ENCODE results near the gene RBM20. TPM values are rescaled to one million over a fixed set of nuclear protein-coding genes. Genes with fewer than 3 reads are reported as not detected.

Gene RBM20
- polyA plus RNA-seq, 1 donor (not counting 4 experiments of a cell fraction or from before 2014, with no cell fraction given) = 0.01 TPM

- no peak for DNase-seq (ENCODE audit: low read depth, low spot score)
- H3K27me3 ChIP-seq (ENCODE audit: control insufficient read depth, extremely low read depth, insufficient read depth, low read length) = no peaks in the 10 kb centered on the region
- no peaks in the 10 kb centered on the region for H3K36me3 ChIP-seq (ENCODE audit: control insufficient read depth in 2 of 2, extremely low read depth in 1 of 2, insufficient read depth in 2 of 2, low read length in 2 of 2)
- no peak for FAIRE-seq
- H2AFZ ChIP-seq (ENCODE audit: control insufficient read depth, low read length) = peak overlapping the region; percentile 25
- H3K4me1 ChIP-seq (ENCODE audit: control insufficient read depth, extremely low read depth, insufficient read depth, low read length) = peaks cover 4% of the 10 kb centered on the region
- H3K9me1 ChIP-seq (ENCODE audit: control insufficient read depth, extremely low read depth, insufficient read depth, low read length) = no peaks in the 10 kb centered on the region
- no peaks in the 10 kb centered on the region for H3K9me3 ChIP-seq (ENCODE audit: control insufficient read depth, low read depth, low read length)
- no peaks in the 10 kb centered on the region for H3K79me2 ChIP-seq (ENCODE audit: control insufficient read depth, insufficient read depth, low read length)
- no peaks in the 10 kb centered on the region for H4K20me1 ChIP-seq (ENCODE audit: control insufficient read depth, extremely low read depth, insufficient read depth, low read length)
- no peak overlapping the region for H3K4me2 ChIP-seq (ENCODE audit: control insufficient read depth, extremely low read depth, insufficient read depth, low read depth, low read length)
- H3K4me3 ChIP-seq (ENCODE audit: control insufficient read depth in 2 of 3, extremely low read depth in 1 of 3, insufficient read depth in 2 of 3, low read depth in 1 of 3, low read length in 3 of 3) = no peak overlapping the region
- H3K27ac ChIP-seq (ENCODE audit: control insufficient read depth, insufficient read depth, low read length) = no peak overlapping the region
- H3K9ac ChIP-seq (ENCODE audit: control insufficient read depth, extremely low read depth, insufficient read depth, low read length) = no peak overlapping the region
- no peak for TF ChIP-seq EZH2 (IDR thresholded peaks at IDR 0.05; ENCODE audit: low read length)
- TF ChIP-seq CTCF (optimal IDR thresholded peaks at IDR 0.05 in 1 of 3, IDR thresholded peaks at IDR 0.05 in 1 of 3, conservative IDR thresholded peaks at IDR 0.05 in 1 of 3; ENCODE audit: extremely low read depth in 1 of 3, insufficient read depth in 2 of 3, low read length in 3 of 3) = no peak
- dilution Hi-C loops (cut with MboI; ENCODE audit: extremely low pct_ligation_motif_present, low sequenced_read_pairs) = no loop called here
These were observed 158.6 kb downstream of the RBM20 start for GRCh38 chr10:110802551-110803238.

GRCh38 chr10:110803239-110803749, 159.2 kb downstream of the RBM20 start:
- H3K79me2 ChIP-seq (ENCODE audit: control insufficient read depth, insufficient read depth, low read length) = no peaks in the 10 kb centered on the region
- H3K27me3 ChIP-seq (ENCODE audit: control insufficient read depth, extremely low read depth, insufficient read depth, low read length) = peaks cover 3% of the 10 kb centered on the region
- DNase-seq (ENCODE audit: low read depth, low spot score) (no peak), FAIRE-seq (no peak)
- H2AFZ ChIP-seq (ENCODE audit: control insufficient read depth, low read length) = no peak overlapping the region
- H3K9ac ChIP-seq (ENCODE audit: control insufficient read depth, extremely low read depth, insufficient read depth, low read length) = no peak overlapping the region
- dilution Hi-C loops (cut with MboI; ENCODE audit: extremely low pct_ligation_motif_present, low sequenced_read_pairs) = no loop called here
- H4K20me1 ChIP-seq (ENCODE audit: control insufficient read depth, extremely low read depth, insufficient read depth, low read length) = no peaks in the 10 kb centered on the region
- no peak overlapping the region for H3K4me2 ChIP-seq (ENCODE audit: control insufficient read depth, extremely low read depth, insufficient read depth, low read depth, low read length)
- no peaks in the 10 kb centered on the region for H3K36me3 ChIP-seq (ENCODE audit: control insufficient read depth in 2 of 2, extremely low read depth in 1 of 2, insufficient read depth in 2 of 2, low read length in 2 of 2)
- H3K4me3 ChIP-seq (ENCODE audit: control insufficient read depth in 2 of 3, extremely low read depth in 1 of 3, insufficient read depth in 2 of 3, low read depth in 1 of 3, low read length in 3 of 3) = no peak overlapping the region
- TF ChIP-seq CTCF (optimal IDR thresholded peaks at IDR 0.05 in 1 of 3, IDR thresholded peaks at IDR 0.05 in 1 of 3, conservative IDR thresholded peaks at IDR 0.05 in 1 of 3; ENCODE audit: extremely low read depth in 1 of 3, insufficient read depth in 2 of 3, low read length in 3 of 3) (no peak), EZH2 (IDR thresholded peaks at IDR 0.05; ENCODE audit: low read length) (no peak)
- peaks cover 4% of the 10 kb centered on the region for H3K4me1 ChIP-seq (ENCODE audit: control insufficient read depth, extremely low read depth, insufficient read depth, low read length)
- no peaks in the 10 kb centered on the region for H3K9me1 ChIP-seq (ENCODE audit: control insufficient read depth, extremely low read depth, insufficient read depth, low read length)
- no peak overlapping the region for H3K27ac ChIP-seq (ENCODE audit: control insufficient read depth, insufficient read depth, low read length)
- no peaks in the 10 kb centered on the region for H3K9me3 ChIP-seq (ENCODE audit: control insufficient read depth, low read depth, low read length)

Data from keratinocyte (primary cell).